Smooth muscle cell (in vitro differentiated cells): ENCODE measurements around the gene CYP27C1. TPM values are rescaled to one million over a fixed set of nuclear protein-coding genes. Genes with fewer than 3 reads are reported as not detected.

Experiments
- DNase-seq: peaks from one replicate; lab custom pipeline; 2025; ENCODE audit not compliant: unreplicated experiment; lab: John Stamatoyannopoulos, UW
- H2AFZ ChIP-seq: fragments of 200-600 bp; sonication (generic); 2 replicates; pipeline ENCODE4 v1.6.0; 2016; ENCODE audit warnings: antibody characterized with exemption, low read depth, mild to moderate bottlenecking
- H3F3A ChIP-seq: fragments of 200-600 bp; sonication (generic); 2 replicates; pipeline ENCODE4 v1.6.0; 2017; ENCODE audit warnings: antibody characterized with exemption, low read depth
- H3K27ac ChIP-seq: fragments of 200-600 bp; sonication (generic); 2 replicates; pipeline ENCODE4 v1.5.1; 2016; ENCODE audit warnings: low read depth, mild to moderate bottlenecking
- H3K27me3 ChIP-seq: fragments of 200-600 bp; sonication (generic); 2 replicates; pipeline ENCODE4 v1.6.1; 2016; ENCODE audit warnings: low read depth, mild to moderate bottlenecking
- H3K36me3 ChIP-seq: fragments of 200-600 bp; sonication (generic); 2 replicates; pipeline ENCODE4 v1.5.1; 2016; ENCODE audit warnings: low read depth
- H3K4me1 ChIP-seq: fragments of 200-600 bp; sonication (generic); 2 replicates; pipeline ENCODE4 v1.5.1; 2016; ENCODE audit warnings: low read depth
- H3K4me2 ChIP-seq: fragments of 200-600 bp; sonication (generic); 2 replicates; pipeline ENCODE4 v1.6.0; 2016; ENCODE audit warnings: mild to moderate bottlenecking
- H3K4me3 ChIP-seq: fragments of 200-600 bp; sonication (generic); 2 replicates; pipeline ENCODE4 v1.5.1; 2016; ENCODE audit warnings: mild to moderate bottlenecking
- H3K79me2 ChIP-seq: fragments of 200-600 bp; sonication (generic); 2 replicates; pipeline ENCODE4 v1.6.0; 2016; ENCODE audit warnings: low read depth, mild to moderate bottlenecking
- H3K9ac ChIP-seq: fragments of 200-600 bp; sonication (generic); 2 replicates; pipeline ENCODE4 v1.6.0; 2016; ENCODE audit warnings: low read depth
- H3K9me3 ChIP-seq: fragments of 200-600 bp; sonication (generic); replicated peaks from 2 replicates; pipeline ENCODE4 v1.5.1; 2016; ENCODE audit warnings: low read depth
- H4K20me1 ChIP-seq: fragments of 200-600 bp; sonication (generic); 2 replicates; pipeline ENCODE4 v1.6.0; 2016; ENCODE audit warnings: low read depth
- WGBS: methylation state at CpG from one replicate; pipeline ENCODE4 v1.1.7; 2016; ENCODE audit warnings: low lambda C conversion rate; 5-methylcytosine and 5-hydroxymethylcytosine counted together
- polyA plus RNA-seq: library from polyadenylated mRNA; unstranded; fragments of >200 nt; fragmentation: Nextera tagmentation; extraction: Ambion mirVana; gene quantifications from 2 replicates; pipeline ENCODE4 v1.2.1, GENCODE V29; 2016
- total RNA-seq: library from RNA; depleted of rRNA; stranded (reverse); fragments of >200 nt; gene quantifications from 2 replicates; pipeline ENCODE4 v1.2.3, GENCODE V29; 2014
- TF ChIP-seq, protein P1 (sequence below): fragments of 200-600 bp; sonication (generic); IDR thresholded peaks from 2 replicates; pipeline ENCODE4 v1.5.1; 2017; ENCODE audit warnings: borderline replicate concordance, mild to moderate bottlenecking, antibody characterized with exemption; ENCODE audit not compliant: insufficient read depth, poor library complexity, severe bottlenecking

CYP27C1 gene
- total and polyA plus RNA-seq, 2 experiments from 2014 or later: 2.0 to 5.0 TPM

DNA sequence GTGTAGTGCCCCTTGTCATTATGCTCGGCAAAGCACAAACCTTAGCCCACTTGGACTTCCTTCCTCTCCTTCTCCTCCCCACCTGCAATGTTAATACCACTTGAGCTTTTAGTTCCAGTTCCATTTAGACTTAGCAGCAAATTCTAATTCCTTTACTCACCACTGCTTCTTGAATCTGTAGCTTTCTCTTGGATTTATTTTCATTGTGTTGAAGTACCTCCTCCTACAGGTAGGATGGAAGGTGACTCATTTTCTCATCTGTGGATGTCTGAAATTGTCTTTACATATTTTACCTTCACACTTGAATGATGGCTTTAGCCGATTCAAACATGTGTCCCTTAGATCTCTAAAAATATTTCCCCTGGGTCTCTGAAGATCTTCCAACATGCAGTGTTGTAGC, 80.3 kb downstream of the CYP27C1 start:
- TF ChIP-seq, protein P1, sequence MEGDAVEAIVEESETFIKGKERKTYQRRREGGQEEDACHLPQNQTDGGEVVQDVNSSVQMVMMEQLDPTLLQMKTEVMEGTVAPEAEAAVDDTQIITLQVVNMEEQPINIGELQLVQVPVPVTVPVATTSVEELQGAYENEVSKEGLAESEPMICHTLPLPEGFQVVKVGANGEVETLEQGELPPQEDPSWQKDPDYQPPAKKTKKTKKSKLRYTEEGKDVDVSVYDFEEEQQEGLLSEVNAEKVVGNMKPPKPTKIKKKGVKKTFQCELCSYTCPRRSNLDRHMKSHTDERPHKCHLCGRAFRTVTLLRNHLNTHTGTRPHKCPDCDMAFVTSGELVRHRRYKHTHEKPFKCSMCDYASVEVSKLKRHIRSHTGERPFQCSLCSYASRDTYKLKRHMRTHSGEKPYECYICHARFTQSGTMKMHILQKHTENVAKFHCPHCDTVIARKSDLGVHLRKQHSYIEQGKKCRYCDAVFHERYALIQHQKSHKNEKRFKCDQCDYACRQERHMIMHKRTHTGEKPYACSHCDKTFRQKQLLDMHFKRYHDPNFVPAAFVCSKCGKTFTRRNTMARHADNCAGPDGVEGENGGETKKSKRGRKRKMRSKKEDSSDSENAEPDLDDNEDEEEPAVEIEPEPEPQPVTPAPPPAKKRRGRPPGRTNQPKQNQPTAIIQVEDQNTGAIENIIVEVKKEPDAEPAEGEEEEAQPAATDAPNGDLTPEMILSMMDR: no peak
- Histone ChIP-seq H2AFZ (no peak overlapping the region), H3K79me2 (no peaks in the 10 kb centered on the region)

DNA sequence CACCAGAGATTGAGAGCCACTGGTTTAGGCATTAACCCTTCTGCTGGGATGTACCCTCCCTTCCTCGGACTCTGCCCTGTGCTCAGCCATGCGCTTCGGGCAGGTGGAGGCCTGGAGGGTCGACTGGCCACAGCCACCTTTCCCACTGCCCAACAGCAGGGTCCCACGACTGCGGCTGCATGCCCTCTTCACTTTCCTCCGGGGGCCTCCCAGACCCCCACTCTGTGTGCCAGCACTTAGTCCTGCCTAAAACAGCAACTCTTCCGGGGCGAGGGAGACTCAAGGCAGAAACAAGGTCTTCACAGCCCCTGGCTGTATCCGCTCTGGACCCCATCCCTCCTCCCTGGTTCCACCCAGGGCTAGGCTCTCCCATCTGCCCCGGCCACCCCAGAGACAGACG, 81.8 kb downstream of the CYP27C1 start:
- Histone ChIP-seq H3K79me2 (no peaks in the 10 kb centered on the region), H3F3A (no peaks in the 10 kb centered on the region), H3K4me2 (no peak overlapping the region), H2AFZ (no peak overlapping the region), H3K27ac (no peak overlapping the region), H3K4me1 (no peaks in the 10 kb centered on the region), H3K9me3 (no peaks in the 10 kb centered on the region), H3K27me3 (no peaks in the 10 kb centered on the region), H3K4me3 (no peak overlapping the region), H3K36me3 (no peaks in the 10 kb centered on the region), H3K9ac (no peak overlapping the region), H4K20me1 (no peaks in the 10 kb centered on the region)
- 95% methylated on average over 12 of the region's 12 CpGs for WGBS
- DNase-seq: no peak
- TF ChIP-seq, protein P1: no peak

More for the DNA sequence above, 80.3 kb downstream of the CYP27C1 start:
- Histone ChIP-seq H3K36me3 (no peaks in the 10 kb centered on the region), H3K9ac (no peak overlapping the region), H3K4me2 (no peak overlapping the region), H4K20me1 (no peaks in the 10 kb centered on the region), H3K4me3 (no peak overlapping the region), H3K9me3 (no peaks in the 10 kb centered on the region), H3F3A (peaks cover 11% of the 10 kb centered on the region), H3K27ac (no peak overlapping the region), H3K4me1 (no peaks in the 10 kb centered on the region), H3K27me3 (no peaks in the 10 kb centered on the region)
- WGBS: 88% methylated on average over 2 of the region's 2 CpGs
- no peak for DNase-seq

DNA sequence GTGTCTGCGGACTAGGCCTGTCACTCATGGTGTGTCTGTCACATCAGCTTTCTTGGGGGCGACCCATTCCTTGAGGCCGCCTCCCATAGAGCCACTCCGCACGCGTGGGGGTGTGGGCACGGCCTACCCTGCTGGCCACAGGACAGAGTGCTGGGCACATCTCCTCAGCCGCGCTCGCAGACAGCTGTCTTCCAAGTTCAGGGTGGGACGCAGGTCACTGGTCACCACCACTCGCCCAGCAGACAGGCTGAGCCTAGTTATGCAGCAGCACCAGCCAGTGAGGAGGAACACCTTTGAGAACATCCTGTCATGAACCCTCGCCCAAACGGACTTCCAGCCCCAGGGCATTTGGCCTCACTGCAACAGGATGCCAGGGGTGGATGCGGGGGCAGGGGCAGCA, 82.4 kb downstream of the CYP27C1 start:
- Histone ChIP-seq H3K4me3 (no peak overlapping the region), H2AFZ (no peak overlapping the region), H3K4me2 (no peak overlapping the region), H3K4me1 (no peaks in the 10 kb centered on the region), H3K9ac (no peak overlapping the region), H3K9me3 (no peaks in the 10 kb centered on the region), H3K27ac (no peak overlapping the region), H3K27me3 (no peaks in the 10 kb centered on the region), H3K79me2 (no peaks in the 10 kb centered on the region), H4K20me1 (no peaks in the 10 kb centered on the region), H3K36me3 (no peaks in the 10 kb centered on the region), H3F3A (no peaks in the 10 kb centered on the region)
- TF ChIP-seq, protein P1: no peak
- 92% methylated on average over 15 of the region's 15 CpGs for WGBS
- DNase-seq: no peak

DNA sequence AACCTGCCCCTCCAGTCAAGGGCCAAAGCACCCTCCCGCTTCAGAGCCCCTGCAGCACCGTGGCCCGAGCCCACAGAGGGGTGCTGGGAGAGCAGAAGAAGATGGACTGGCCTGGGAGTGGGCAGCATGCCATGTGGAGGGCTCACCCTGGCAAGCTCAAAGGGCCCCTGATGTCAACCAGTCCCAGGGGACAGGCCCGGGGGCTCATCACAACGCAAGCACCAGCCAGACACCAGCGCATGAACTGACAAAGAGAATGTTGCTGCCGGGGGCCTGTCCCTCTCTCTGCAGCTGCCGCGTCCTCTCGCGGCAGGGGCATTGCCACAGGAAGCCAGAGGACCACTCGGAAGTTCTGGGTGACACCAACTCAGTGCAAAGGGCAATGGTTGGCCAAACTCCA, 82.9 kb downstream of the CYP27C1 start:
- Histone ChIP-seq H3F3A (no peaks in the 10 kb centered on the region), H3K4me3 (no peak overlapping the region), H3K4me2 (no peak overlapping the region), H3K9ac (no peak overlapping the region), H4K20me1 (no peaks in the 10 kb centered on the region), H3K36me3 (no peaks in the 10 kb centered on the region), H3K79me2 (no peaks in the 10 kb centered on the region), H3K9me3 (no peaks in the 10 kb centered on the region), H3K27me3 (no peaks in the 10 kb centered on the region), H3K4me1 (no peaks in the 10 kb centered on the region), H2AFZ (no peak overlapping the region), H3K27ac (no peak overlapping the region)
- DNase-seq: no peak
- TF ChIP-seq, protein P1: no peak
- 96% methylated on average over 12 of the region's 12 CpGs for WGBS
